Bronchial epithelial cell (primary cell): Measurements from ENCODE around the gene TTLL11. TPM values are rescaled to one million over a fixed set of nuclear protein-coding genes. Genes with fewer than 3 reads are reported as not detected.

Source experiments
- DNase-seq: peaks from one replicate; pipeline ENCODE4 v3.0.0-alpha.2; 2010; ENCODE audit warnings: low read depth
- FAIRE-seq: peaks from 2 replicates; lab custom pipeline; 2011; peaks lifted over from hg19 to GRCh38; lab: Jason Lieb, UNC
- H3K27me3 ChIP-seq: 2 replicates; pipeline ENCODE4 v1.5.1; 2011; ENCODE audit warnings: low read length; ENCODE audit not compliant: control insufficient read depth, insufficient read depth
- H3K36me3 ChIP-seq: 2 replicates; pipeline ENCODE4 v1.5.1; 2011; ENCODE audit warnings: low read length; ENCODE audit not compliant: control insufficient read depth, insufficient read depth
- H3K4me3 ChIP-seq: 2 replicates; pipeline ENCODE4 v1.5.1; 2011; ENCODE audit warnings: mild to moderate bottlenecking, low read depth, low read length, control low read depth
- CTCF ChIP-seq: IDR thresholded peaks from 2 replicates; pipeline ENCODE4 v1.5.1; 2011; ENCODE audit warnings: mild to moderate bottlenecking, moderate library complexity, low read length, control low read depth, inconsistent platforms; ENCODE audit not compliant: insufficient read depth, severe bottlenecking
- total RNA-seq: library from RNA; depleted of rRNA; stranded (reverse); fragments of >200 nt; gene quantifications from 2 replicates; pipeline ENCODE4 v1.2.1, GENCODE V29; 2014

The TTLL11 gene
- total RNA-seq, 1 donor from 2014 or later = 1.8 TPM

DNA sequence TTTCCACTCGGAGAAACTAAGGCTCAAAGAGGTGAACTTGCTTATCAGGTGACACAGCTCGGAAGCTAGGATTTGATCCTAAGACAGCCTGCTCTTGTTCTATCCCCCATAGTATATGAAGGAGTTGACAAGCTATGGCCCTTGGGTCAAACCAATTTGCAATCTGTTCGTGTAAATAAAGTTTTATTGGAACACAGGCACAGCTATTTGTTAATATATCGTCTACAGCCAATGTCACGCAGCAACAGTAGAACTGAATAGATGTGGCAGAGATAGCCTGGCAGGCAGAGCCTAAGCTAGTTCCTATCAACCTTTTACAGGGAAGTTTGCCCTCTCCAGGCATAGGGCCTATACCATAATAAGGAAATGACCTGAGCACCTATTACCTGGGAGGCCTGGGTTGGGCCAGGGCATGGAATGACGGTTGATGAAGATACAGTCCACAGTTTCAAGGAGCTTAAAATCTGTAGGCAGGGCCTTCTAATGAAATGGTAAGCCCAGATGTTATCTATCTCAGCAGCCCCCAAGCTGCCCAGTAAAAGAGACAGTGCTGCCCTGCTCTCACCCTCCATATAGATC lies 179.0 kb downstream of the TTLL11 start:
- FAIRE-seq (no peak), DNase-seq (no peak)
- Histone ChIP-seq H3K36me3 (peaks cover 1% of the 10 kb centered on the region), H3K4me3 (no peak overlapping the region), H3K27me3 (no peaks in the 10 kb centered on the region)
- no peak for TF ChIP-seq CTCF

DNA sequence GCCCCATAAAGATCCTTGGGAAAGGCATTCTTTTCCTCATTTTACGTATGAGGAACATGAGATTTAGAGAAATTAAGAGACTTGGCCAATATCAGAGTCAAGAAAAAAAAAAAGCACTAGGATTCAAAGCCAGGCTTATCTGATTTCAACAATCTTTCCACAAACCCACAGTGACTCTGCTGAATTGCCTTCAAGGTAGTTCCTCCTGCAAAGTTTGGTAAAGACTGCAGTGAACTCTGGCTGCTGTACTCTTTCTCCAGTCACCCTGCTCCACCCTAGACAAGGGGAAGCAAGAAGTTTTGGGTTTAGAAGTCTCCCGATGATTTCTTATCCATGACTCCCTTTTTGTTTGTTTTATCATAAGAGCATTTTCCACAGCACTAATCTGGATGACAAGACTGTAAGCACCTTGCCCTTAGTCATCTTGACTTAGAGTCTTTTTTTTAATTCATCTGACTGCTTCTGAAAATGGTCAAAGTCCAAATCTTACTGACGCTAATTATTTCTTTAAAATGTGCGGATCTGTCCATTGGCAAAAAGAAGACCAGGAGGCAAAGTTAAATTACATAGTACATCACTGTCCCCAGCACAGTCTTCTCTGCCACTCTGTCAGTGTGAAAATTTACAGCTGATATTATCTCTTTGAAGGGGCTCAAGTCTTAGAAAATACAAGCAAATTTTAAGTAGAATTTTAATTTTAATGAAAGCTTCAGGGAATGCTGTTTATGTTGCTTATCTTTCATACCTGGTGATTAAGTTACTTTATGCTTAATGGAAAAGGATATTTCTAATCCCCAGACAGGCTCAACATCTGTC lies 180.1 kb downstream of the TTLL11 start:
- FAIRE-seq (no peak), DNase-seq (no peak)
- Histone ChIP-seq H3K36me3 (peaks cover 1% of the 10 kb centered on the region), H3K27me3 (no peaks in the 10 kb centered on the region), H3K4me3 (no peak overlapping the region)
- TF ChIP-seq CTCF = no peak

- DNase-seq = no peak
- Histone ChIP-seq H3K27me3 (no peaks in the 10 kb centered on the region), H3K4me3 (no peak overlapping the region), H3K36me3 (no peaks in the 10 kb centered on the region)
- FAIRE-seq = no peak
- no peak for TF ChIP-seq CTCF
Measured at GRCh38 chr9:121910491-121911040, 182.5 kb downstream of the TTLL11 start.

DNA sequence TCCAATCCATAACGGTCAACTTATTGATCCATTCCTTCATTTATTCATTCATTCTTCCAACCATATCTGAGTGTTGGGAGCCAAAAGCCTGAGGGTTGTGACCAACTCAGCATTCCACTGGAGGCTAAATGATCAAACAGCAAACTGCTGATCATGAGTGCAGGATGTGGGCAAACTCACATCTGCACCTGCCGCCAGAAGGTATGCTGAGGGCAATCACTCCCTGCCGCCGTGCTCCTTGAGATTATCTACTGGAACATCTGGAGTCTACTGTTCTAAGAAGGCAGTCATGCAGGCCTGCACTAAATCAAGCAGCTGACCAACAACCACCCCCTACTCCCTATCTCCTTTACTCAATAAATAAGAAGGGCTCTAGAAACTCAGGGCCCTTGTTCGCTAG lies 184.0 kb downstream of the TTLL11 start:
- no peak for DNase-seq
- Histone ChIP-seq H3K36me3 (no peaks in the 10 kb centered on the region), H3K27me3 (no peaks in the 10 kb centered on the region), H3K4me3 (no peak overlapping the region)
- FAIRE-seq = no peak
- no peak for TF ChIP-seq CTCF

DNA sequence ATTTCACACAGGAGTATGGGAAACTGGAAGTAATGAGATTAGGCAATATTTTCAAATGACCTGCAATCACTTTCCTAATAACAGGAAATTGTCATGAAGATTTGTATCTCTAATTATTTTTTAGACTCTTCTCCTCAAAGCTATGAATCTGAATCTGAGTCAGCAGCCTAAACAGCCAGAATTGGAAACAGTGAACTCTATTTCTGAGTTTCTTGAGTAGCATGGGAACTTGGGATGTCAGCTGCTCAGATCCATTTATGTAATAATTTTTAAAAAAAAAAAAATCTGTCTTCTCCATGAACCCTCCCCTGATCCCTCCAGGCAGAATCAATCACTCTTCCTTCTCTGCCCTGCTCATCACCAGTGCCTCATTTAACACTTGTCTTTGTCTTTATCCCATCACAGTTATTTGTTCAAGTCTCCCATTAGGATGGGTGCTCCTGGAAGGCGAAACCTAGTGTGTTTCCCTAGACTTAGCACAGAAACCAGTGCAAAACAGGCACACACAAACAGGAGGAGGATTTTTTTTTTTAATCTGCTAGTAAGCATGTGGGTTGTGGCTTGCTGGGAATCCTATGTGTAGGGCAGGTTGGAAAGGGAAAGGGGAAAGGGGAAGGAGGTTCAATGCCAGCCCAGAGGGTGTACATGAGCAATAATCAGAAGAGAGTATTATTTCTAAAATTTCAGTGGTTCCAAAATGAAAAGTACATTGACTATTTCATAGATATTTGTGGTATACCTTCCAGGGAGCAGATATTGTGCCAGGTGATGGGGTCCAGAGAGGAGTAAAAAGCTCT lies 186.8 kb downstream of the TTLL11 start:
- Histone ChIP-seq H3K4me3 (no peak overlapping the region), H3K36me3 (no peaks in the 10 kb centered on the region), H3K27me3 (no peaks in the 10 kb centered on the region)
- no peak for TF ChIP-seq CTCF
- FAIRE-seq (no peak), DNase-seq (peak; percentile 16)
